ENCODE measurements around the gene ATAD2B.
"Not testable (repeated sequence)": the region's sequence is repeated elsewhere in the genome, so short reads cannot be mapped to it uniquely, and the experiment has no call there.

The ATAD2B gene

DNA sequence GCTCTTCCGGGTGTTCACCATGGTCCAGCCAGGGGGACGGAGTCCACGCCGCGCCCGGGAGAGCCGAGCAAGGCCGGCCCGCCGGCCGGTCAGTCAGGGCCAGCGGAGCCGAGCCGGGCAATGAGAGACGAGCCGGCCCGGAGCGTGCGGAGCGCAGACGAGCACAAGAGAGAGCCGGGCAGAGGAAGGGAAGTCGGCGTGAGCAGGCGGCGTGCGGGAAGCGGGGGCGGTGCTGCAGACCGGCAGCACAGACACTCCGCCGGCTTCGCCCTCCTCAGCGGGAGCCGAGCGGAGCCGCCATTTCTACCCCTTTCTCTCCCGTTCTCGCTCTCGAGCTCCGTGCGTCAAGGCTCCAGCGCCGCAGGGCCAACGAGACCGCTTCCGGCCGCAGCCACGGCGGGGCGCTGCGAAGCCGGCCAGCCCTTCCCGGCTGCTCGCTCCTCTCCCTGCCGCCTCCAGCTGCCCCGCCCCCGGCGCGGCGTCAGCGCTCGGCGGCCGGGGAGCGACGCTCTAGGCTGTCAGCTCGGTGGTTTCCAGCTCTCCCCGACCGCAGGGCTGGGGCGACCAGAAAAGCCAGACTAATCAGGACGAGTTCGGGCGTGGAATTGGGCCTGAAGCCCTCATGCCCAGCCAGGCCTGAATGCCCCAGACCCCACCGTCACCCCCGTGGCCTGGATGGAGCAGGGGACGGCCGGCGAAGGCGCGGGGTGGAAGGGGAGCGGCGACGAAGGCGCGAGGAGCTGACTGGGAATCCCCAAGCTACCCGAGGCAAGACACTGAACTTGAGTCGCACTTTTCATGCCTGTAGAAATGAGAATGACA lies at the start of gene ATAD2B:
Gene ATAD2B, minus strand, starts transcription at position 374 of the 822 bp plus-strand sequence. Its CDS starts 353 bp downstream, at position 21.
- peak; percentile 85 to 93 (median 90) for DNase-seq (ENCODE audit: low read depth in 3 of 3, low spot score in 1 of 3)

DNA sequence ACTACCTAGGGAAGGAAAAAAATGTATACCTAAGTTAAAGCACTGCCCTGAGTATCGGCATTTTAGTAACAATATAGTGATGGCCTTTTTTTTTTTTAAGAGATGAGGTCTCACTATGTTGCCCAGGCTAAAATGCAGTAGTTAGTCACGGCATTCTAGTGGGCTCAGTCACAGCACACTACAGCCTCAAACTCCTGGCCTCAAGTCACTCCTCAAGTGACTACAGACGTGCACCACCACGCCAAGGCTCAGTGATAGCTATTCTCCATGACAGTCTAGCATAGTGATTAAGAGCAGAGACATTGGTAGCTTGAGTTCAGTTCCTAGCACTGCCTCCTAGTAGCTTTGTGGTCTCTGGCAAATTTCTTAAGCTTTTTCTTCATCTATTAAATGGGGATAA lies 40.9 kb upstream of the ATAD2B start:
- no peak for DNase-seq (ENCODE audit: low read depth in 3 of 3, low spot score in 1 of 3)

DNA sequence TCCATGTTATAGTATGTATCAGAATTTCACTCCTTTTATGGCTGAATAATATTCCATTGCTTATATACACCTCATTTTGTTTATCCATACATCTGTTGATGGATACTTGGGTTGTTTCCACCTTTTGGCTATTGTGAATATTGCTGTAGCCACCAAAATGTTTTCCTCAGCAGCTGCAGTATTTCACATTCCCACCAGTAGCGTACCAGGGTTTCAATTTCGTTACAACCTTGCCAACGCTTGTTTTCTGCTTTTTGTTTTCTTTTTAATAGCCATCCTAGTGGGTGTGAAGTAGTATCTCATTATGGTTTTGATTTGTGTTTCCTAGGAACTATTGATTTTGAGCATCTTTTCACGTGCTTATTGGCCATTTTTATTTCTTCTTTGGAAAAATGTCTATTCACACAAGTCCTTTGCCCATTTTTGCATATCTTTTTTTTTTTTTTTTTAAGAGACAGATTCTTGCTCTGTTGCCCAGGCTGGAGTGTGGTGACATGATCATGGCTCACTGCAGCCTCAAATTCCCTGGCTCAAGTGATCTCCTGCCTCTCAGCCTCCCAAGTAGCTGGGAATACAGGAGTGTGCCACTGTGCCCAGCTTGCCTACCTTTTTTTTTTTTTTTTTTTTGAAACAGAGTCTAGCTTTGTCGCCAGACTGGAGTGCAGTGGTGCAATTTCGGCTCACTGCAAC lies 27.5 kb upstream of the ATAD2B start:
- no peak for DNase-seq (ENCODE audit: low read depth in 3 of 3, low spot score in 1 of 3)

DNA sequence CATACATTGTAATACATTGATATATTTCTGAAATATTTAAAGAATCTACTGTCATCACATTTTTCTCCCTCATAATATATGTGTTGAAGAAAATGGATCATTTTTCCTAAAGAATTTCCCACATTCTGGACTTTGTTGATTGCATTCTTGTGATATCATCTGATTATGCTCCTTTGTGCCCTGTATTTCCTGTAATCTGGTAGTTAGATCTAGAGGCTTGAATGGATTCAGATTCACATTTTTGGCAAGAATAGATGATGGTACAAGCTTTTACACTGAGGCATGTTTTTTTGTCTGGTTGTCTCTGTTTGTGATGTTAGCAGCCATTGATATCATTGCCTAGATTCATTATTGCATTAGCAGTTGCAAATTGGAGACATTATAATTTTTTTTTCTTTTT lies 26.7 kb upstream of the ATAD2B start:
- DNase-seq (ENCODE audit: low read depth in 3 of 3, low spot score in 1 of 3) = no peak

DNA sequence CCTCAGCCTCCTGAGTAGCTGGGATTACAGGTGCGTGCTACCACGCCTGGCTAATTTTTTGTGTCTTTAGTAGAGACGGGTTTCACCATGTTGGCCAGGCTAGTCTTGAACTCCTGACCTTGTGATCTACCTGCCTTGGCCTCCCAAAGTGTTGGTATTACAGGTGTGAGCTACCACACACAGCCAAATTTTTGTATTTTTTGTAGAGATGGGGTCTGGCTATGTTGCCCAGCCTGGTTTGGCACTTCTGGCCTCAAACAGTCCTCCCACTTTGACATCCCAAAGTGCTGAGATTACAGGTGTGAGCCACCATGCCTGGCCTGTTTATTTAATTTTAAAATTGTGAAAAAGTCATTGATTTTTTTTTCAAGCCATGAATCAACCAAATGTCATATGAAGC lies 25.6 kb upstream of the ATAD2B start:
- not testable (repeated sequence) for DNase-seq (ENCODE audit: low read depth in 3 of 3, low spot score in 1 of 3)

DNA sequence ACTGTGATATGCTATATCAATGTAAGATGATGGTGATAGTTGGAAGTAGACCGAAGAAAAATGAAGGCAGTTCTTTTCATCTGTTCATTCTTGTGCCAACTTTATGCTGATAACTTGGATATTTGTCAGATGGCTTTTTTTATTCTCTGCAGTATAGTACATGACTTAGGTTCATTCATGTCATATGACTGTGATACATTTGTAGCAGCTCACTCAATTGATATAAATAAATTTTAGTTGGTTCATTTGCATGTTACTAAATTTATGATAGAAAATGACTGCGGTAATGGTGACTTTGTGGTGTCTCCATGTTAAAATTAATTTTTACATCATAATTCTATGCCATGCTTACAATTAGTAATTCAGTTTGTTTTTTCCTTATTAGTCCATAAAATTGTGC lies 20.4 kb upstream of the ATAD2B start:
- DNase-seq (ENCODE audit: low read depth in 3 of 3, low spot score in 1 of 3) = no peak

DNA sequence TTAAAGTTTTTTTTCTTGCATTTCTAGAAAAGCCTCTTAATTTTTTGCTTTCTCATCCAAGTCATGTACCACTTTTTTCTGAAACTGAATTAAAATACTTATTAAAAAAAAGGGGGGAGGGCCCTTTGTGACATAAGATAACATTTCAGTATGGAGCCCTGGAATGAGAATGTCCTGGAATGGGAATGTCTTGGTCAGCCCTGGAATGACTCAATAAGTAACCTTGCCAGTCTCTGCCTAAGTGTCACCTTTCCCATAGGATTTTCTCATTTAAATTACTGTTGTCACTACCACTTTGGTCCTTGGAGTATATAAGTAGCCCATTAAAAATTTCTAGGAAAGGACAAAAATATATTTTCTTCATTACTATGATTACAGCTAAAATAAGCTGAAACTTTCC lies 18.1 kb upstream of the ATAD2B start:
- DNase-seq (ENCODE audit: low read depth in 3 of 3, low spot score in 1 of 3) = no peak

DNA sequence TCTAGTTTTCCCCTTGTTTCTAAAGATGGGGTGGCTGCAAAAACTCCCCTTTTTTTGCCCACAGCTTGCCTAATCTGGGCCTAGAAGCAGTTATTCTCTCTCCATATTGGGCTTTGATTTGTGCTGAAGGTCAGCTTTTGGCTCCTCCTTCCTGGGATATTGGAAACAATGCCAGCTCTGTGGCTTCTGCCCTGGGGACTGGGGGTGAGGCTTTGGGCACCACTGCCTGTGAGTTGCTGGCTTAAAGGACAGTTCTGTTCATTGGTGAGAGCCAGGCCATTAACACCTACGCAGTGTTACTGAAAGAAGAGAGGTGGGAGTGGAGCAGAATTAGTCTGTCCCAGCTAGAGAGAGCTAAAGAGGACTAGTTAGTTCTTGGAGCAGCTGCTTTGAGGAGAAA lies 17.6 kb upstream of the ATAD2B start:
- no peak for DNase-seq (ENCODE audit: low read depth in 3 of 3, low spot score in 1 of 3)

DNA sequence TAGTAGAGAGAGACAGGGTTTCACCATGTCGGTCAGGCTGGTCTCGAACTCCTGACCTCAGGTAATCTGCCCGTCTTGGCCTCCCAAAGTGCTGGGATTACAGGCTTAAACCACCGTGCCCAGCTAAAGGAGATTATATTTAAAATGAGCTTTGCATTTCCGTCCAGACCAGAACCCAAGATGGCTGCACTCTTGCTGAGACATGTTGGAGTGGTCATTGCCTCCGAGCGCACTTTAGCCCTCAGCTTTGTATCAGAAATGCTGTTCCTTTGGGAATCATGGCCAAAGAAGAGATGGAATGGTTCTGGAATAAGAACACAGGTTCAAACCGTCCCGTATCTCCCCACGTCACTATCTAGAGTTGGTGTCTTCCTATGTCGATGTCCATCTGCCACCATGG lies 16.7 kb upstream of the ATAD2B start:
- DNase-seq (ENCODE audit: low read depth in 3 of 3, low spot score in 1 of 3) = no peak

DNA sequence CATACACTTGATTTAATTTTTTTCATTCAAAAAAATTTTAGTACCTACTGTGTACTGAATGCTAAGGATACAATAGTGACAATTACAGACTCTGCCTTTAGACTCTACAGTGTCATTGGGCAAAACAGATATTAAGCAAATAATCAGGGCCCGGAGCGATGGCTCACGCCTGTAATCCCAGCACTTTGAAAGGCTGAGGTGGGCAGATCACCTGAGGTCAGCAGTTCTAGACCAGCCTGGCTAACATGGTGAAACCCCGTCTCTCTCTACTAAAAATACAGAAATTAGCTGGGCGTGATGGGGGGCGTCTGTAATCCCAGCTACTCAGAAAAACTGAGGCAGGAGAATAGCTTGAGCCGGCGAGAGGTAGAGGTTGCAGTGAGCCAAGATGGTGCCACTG lies 14.7 kb upstream of the ATAD2B start:
- DNase-seq (ENCODE audit: low read depth in 3 of 3, low spot score in 1 of 3) = no peak

DNA sequence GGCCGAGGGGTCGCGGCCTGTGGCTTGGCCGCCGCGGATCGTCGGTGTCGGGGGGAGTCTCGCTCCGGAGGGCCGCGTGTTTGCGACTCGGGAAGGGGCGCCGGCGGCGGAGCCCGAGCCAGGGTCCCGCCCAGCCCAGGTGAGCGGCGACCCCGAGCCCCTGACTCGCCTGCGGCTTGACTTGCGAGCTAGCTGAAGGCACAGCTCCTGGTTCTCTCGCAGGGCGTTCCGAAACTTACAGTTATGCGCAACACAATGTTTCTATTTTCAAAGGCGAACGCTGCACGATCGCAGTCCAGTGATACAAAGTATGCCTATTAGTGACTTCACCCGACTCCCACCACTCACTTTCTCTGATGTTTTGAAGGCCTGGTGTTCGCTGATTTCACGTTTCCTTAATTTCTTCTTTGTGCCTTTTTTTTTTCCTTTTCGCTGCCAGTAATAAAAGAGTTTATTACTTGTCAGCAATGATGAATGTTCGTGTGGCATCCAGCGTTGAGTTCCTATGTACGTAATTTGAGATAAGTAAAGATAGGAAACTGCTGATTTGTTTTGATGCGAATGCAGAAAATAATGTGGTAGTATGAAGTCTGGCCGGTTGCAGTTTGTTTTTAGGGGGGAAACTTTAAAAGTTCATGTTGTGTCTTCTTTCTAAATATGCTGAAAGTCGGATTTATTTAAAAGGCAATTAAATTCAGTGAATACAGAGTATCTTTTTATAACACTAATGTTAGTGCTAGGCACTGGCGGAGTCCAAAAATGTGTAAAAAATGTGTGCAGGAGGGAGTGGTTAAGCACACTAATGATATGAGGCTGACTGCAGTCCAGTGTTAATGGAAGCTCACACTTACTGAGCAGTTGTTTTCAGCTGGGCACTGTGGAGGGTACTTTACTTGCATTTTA lies 14.0 kb upstream of the ATAD2B start:
- peak in 1 of 3 donors; percentile 12 for DNase-seq (ENCODE audit: low read depth in 3 of 3, low spot score in 1 of 3)

DNA sequence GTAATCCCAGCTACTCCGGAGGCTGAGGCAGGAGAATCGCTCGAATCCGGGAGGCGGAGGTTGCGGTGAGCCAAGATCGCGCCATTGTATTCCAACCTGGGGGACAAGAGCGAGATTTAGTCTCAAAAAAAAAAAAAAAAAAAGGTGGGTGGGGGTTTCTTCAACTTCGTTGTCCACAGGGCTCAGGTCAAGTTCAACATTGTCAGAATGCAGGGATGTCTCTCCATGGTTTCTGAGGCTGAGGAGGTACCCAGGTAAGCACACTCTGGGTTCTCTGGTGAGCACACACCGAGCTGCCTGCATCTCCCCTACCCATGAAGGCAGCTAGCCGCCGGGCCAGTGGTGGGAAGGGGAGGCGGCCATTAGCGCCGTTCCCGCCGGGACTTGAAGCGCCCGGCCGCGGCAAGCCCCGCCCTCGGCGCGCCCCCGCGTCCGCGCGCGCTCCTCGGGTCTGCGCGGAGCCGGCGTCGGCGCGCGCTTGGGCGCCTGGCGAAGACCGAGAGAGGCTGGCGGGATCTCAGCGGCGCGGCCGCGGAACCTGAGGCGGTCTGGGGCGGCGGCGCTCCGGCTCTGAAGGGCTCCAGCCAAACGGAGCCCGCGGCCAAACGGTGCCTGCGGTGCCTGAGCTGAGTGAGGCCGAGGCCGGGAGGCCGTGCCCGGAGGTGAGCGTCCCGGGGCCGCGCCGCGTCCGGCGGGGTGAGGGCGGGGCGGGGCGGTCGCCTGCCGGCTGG lies 13.2 kb upstream of the ATAD2B start, which contains the start of gene UBXN2A:
Gene UBXN2A, plus strand, starts transcription at position 477 of the 731 bp plus-strand sequence. CDS start 17,852 bp downstream, outside the sequence.
- peak; percentile 25 to 56 (median 47) for DNase-seq (ENCODE audit: low read depth in 3 of 3, low spot score in 1 of 3)

DNA sequence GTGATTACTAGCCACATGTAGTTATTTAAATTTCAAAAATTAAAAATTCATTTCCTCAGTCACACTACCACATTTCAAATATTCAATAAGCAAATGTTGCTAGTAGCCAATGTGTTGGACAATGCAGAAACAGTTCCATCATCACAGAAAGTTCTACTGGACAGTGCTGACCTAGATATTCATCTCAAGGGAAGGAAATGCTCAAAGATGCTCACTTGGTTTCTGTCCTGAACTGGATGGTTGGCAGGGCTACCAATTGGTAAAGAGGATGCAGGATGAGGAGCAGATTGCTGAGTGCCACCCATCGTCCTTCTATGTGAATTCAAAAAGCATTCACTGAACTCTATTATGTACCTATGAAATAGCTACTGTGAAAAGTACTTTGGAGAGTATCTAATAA lies 7.3 kb upstream of the ATAD2B start:
- DNase-seq (ENCODE audit: low read depth in 3 of 3, low spot score in 1 of 3) = no peak

DNA sequence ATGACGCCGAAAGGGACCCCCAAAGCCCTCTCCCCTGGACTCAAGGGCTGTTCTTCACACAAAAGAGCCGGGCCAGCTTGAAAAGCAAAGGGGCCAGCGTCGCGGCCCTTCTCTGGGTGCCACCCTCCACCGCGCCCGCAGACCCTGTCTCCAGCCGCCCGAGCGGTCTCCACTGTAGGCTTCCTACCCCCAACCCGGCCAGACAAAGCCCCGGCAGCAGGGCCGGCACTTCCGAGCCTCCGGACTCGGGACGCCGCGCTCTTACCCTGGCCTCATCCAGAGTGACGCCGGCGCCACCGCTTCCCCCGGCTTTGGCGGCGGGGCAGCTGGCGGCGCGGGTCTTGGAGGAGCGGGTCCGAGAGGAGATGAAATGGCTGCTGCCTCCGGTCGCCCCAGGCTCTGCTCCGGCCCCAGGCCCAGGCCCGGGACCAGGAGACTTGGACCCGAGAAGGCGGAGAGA lies 603 bp downstream of the ATAD2B start:
- peak in 1 of 3 donors; percentile 21 for DNase-seq (ENCODE audit: low read depth in 3 of 3, low spot score in 1 of 3)

DNA sequence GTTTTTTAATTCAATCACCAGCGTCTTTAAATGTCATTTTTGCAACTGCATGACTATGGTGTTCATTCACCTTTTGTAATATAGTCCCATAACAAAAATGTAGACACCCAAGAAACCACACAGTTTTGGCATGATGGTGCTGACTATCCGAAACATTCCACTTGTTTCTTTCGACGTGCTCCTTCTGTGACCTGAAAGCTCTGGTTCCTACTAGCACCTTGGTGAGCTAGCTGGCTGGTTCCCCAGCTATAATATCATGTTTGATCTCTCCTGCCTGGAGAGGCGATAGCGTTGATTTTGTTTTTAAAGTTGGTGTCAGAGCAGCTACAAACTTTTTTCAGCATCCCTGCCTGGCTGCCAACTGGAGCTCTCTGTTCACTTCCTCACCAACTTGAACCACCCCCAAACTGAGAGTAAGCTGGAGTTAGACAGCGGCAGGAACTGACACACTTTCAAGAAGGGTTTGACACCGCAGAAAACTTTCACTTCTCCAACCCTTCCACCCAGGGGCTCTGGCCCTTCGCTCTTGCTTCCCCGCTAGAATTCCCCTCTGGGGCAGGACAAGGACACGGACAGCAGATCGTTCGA lies 1.1 kb downstream of the ATAD2B start:
- DNase-seq (ENCODE audit: low read depth in 3 of 3, low spot score in 1 of 3) = peak in 1 of 3 donors; percentile 13

DNA sequence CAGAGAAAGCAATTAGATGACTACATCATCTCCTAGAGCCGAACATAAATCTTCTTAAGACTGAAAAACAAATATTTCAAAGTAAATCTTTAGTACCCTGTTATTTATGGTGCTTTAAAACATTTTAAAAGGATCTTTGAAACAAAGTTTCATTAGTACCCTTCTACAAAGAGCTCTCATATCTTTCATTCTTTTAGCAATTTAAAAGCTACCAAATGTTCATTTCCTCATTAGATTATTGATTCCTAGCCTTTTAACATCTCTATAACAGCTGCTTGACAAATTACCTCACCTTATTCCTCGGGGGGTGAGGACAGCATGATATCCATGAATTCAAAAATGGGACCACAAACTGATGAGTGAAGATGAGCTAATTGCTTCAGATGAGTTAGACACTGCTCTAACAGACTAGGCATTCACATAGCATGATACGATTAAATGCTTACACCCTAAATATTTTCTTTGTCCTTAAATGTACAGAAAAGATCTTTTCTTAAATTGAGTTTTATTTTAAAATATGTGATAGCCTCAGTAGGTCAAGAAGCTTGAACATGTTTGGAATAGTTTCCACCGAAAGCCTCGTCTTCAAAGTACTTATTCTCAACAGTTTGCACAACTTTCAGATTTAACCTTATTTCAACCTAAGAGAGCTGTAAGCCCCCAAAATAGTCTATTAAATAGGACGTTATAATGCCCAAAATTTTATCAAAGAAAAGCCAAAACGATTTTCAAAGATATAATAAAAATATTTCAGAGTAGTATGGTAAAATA lies 2.1 kb downstream of the ATAD2B start:
- no peak for DNase-seq (ENCODE audit: low read depth in 3 of 3, low spot score in 1 of 3)

DNA sequence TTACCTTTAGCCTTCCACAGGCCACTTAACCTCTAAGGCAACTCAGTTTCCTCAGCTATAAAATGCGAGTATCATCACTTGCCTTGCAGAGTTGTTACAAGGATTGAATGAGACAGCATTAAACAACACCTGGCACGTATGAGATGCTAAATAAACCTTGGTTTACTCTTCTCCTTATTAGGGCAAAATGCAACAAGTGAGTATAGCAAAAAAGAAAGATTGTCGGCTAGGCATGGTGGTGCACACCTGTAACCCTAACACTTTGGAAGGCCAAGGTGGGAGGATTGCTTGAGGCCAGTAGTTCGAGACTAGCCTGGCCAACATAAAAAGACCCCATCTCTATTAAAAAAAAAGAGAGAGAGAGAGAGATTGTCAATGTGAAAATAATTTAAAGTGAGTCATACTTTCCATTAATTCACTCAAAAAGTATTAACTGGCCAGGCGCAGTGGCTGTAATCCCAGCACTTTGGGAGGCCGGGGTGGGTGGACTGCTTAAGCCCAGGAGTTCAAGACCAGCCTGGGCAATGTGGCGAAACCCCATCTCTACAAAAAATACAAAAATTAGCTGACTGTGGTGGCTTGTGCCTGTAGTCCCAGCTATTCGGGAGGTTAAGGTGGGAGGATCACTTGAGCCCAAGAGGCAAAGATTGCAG lies 8.0 kb downstream of the ATAD2B start:
- DNase-seq (ENCODE audit: low read depth in 3 of 3, low spot score in 1 of 3) = no peak

DNA sequence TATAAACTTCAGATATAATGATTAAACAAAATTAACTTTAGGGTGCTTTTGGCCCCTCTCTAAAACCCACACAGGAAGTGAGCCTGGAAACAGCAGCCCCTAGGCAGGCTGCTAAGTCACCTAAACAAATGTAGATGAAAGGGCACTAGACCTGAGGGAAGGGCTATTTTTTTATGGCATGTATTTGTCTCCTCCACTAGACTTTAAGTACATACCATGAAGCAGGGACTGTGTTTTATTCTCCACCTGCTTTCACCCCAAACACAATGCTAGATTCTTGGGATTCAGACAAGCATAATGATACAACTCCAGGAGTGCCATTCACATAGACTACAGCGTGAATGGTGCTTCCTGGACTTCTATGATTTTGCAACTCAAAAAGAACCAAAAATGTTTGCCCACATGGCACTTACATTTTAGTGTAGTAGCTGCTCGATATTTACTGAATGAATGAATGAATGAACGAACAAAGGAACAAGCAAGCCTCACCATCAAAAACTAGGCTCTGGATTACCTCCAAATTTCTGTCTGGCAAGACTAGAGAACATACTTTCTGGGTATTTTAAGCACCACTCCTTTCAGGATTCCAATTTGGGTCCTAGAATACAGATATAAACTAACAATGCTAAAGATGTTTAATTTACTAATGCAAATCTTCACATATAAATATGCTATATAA lies 10.1 kb downstream of the ATAD2B start:
- DNase-seq (ENCODE audit: low read depth in 3 of 3, low spot score in 1 of 3) = no peak
